HG02642 (cell line): ENCODE data around the gene WFDC2.
A peak's percentile ranks its signal among the peaks of the same experiment; 100 is the strongest.

Experiments
- ATAC-seq: cut with Tn5 transposase; IDR thresholded peaks from one replicate; pipeline ENCODE4 v1.9.1; 2021; ENCODE audit warnings: mild to moderate bottlenecking; ENCODE audit not compliant: unreplicated experiment, poor library complexity

The WFDC2 gene

GRCh38 chr20:45469336-45470261, at the start of gene WFDC2:
Gene WFDC2, plus strand, starts transcription at chr20:45469753. Its CDS starts 29 bp downstream, at chr20:45469782.
- ATAC-seq, result no peak

GRCh38 chr20:45420125-45420524, 49.4 kb upstream of the WFDC2 start:
- no peak for ATAC-seq

- no peak for ATAC-seq
Measured at GRCh38 chr20:45423700-45424099, 45.9 kb upstream of the WFDC2 start.

GRCh38 chr20:45425561-45425960, 44.0 kb upstream of the WFDC2 start:
- ATAC-seq, result no peak

- no peak for ATAC-seq
Measured at GRCh38 chr20:45426320-45427016, 43.1 kb upstream of the WFDC2 start.

- ATAC-seq, result no peak
Measured at GRCh38 chr20:45427236-45428149, 42.1 kb upstream of the WFDC2 start.

- no peak for ATAC-seq
Measured at GRCh38 chr20:45429618-45430017, 39.9 kb upstream of the WFDC2 start.

- ATAC-seq, result peak; percentile 64
Measured at GRCh38 chr20:45432294-45432693, 37.3 kb upstream of the WFDC2 start.

GRCh38 chr20:45433316-45433715, 36.2 kb upstream of the WFDC2 start:
- no peak for ATAC-seq

- ATAC-seq, result no peak
Measured at GRCh38 chr20:45433976-45434375, 35.6 kb upstream of the WFDC2 start.

GRCh38 chr20:45436732-45437485, 32.6 kb upstream of the WFDC2 start:
- peak; percentile 82 for ATAC-seq

GRCh38 chr20:45440424-45440823, 29.1 kb upstream of the WFDC2 start:
- ATAC-seq, result no peak

- no peak for ATAC-seq
Measured at GRCh38 chr20:45440891-45441685, 28.5 kb upstream of the WFDC2 start.

GRCh38 chr20:45441746-45442145, 27.8 kb upstream of the WFDC2 start:
- ATAC-seq, result no peak

- ATAC-seq, result no peak
Measured at GRCh38 chr20:45444050-45444449, 25.5 kb upstream of the WFDC2 start.

- ATAC-seq, result peak; percentile 50
Measured at GRCh38 chr20:45445805-45446562, 23.6 kb upstream of the WFDC2 start.

- ATAC-seq, result no peak
Measured at GRCh38 chr20:45448270-45448669, 21.3 kb upstream of the WFDC2 start.

GRCh38 chr20:45449528-45449927, 20.0 kb upstream of the WFDC2 start:
- no peak for ATAC-seq
